IPS-18a (cell line): ENCODE results near the gene GPM6B.

Source experiments
- H3K27ac ChIP-seq: one replicate; pipeline ENCODE4 v1.5.1; 2013; ENCODE audit warnings: low read length
- H3K27me3 ChIP-seq: one replicate; pipeline ENCODE4 v1.6.1; 2013; ENCODE audit warnings: mild to moderate bottlenecking, low read length; ENCODE audit not compliant: control insufficient read depth, insufficient read depth
- H3K36me3 ChIP-seq: one replicate; pipeline ENCODE4 v1.6.1; 2013; ENCODE audit warnings: low read depth, low read length; ENCODE audit not compliant: control insufficient read depth
- H3K4me1 ChIP-seq: one replicate; pipeline ENCODE4 v1.6.1; 2013; ENCODE audit warnings: low read depth, low read length; ENCODE audit not compliant: control insufficient read depth
- H3K4me3 ChIP-seq: one replicate; pipeline ENCODE4 v1.5.1; 2013; ENCODE audit warnings: low read length
- H3K9ac ChIP-seq: one replicate; pipeline ENCODE4 v1.6.1; 2013; ENCODE audit warnings: mild to moderate bottlenecking, low read length, moderate library complexity
- H3K9me3 ChIP-seq: one replicate; pipeline ENCODE4 v1.6.1; 2013; ENCODE audit warnings: low read depth, low read length; ENCODE audit not compliant: control insufficient read depth

GPM6B gene

GRCh38 chrX:13816643-13817627 lies at the start of gene GPM6B:
Gene GPM6B, minus strand, starts transcription at chrX:13817093. Its CDS starts 189 bp downstream, at chrX:13816904.
- H3K27ac ChIP-seq: peak within 1 kb of the TSS; percentile 33
- peak within 1 kb of the TSS; percentile 53 for H3K4me3 ChIP-seq
- H3K27me3 ChIP-seq: no peaks in the 10 kb centered on the region
- H3K4me1 ChIP-seq: peaks cover 54% of the 10 kb centered on the region
- no peaks in the 10 kb centered on the region for H3K36me3 ChIP-seq
- no peaks in the 10 kb centered on the region for H3K9me3 ChIP-seq
- peak within 1 kb of the TSS; percentile 29 for H3K9ac ChIP-seq

- no peaks in the 10 kb centered on the region for H3K36me3 ChIP-seq
- H3K4me1 ChIP-seq: peaks cover 12% of the 10 kb centered on the region
- H3K27me3 ChIP-seq: no peaks in the 10 kb centered on the region
- H3K27ac ChIP-seq: no peak overlapping the region
- H3K9me3 ChIP-seq: no peaks in the 10 kb centered on the region
- no peak overlapping the region for H3K9ac ChIP-seq
- no peak overlapping the region for H3K4me3 ChIP-seq
These were observed 47.4 kb upstream of the GPM6B start for GRCh38 chrX:13864264-13864663.

DNA sequence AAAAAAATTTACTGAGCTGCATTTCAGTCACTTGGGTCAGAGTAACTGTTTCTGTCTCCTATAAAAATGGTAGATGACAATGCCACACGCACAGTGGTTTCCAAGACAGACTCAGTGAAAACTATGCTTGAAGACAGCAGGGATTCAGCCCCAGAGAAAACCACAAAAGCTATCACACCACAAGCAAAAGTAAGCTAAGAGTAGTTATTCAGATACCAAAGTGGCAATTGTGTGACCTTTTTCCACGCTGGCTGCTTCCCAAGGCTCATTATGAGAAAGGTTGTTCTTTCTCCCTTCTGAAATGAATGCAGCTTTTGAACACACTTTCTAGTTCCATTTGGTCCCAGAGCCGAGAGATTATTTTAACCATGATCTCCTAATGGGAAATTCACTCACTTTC lies 46.4 kb upstream of the GPM6B start:
- Histone ChIP-seq H3K27ac (no peak overlapping the region), H3K4me3 (no peak overlapping the region), H3K4me1 (peaks cover 16% of the 10 kb centered on the region)

DNA sequence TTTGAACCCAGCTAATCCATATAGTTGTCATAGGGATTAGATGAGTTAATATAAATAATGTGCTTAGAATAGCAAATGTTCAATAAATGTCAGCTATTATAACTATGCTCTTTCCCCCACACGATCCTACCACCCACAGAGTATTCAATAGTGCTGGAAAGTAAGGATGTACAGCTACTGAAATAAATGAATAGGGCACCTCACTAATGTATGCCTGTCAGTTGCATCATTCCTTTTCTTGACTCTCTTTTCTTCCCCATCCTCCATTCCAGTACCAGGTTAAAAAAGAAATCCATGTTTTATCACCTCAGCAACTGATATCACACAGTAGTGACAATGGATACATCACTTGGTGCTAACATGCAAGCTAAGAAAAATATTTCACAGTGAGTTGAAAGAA lies 42.8 kb upstream of the GPM6B start:
- H3K4me3 ChIP-seq: no peak overlapping the region
- no peaks in the 10 kb centered on the region for H3K9me3 ChIP-seq
- no peaks in the 10 kb centered on the region for H3K36me3 ChIP-seq
- H3K9ac ChIP-seq: no peak overlapping the region
- peaks cover 37% of the 10 kb centered on the region for H3K4me1 ChIP-seq
- H3K27me3 ChIP-seq: no peaks in the 10 kb centered on the region
- H3K27ac ChIP-seq: no peak overlapping the region

More for the DNA sequence above, 46.4 kb upstream of the GPM6B start:
- Histone ChIP-seq H3K9ac (no peak overlapping the region), H3K9me3 (no peaks in the 10 kb centered on the region), H3K36me3 (no peaks in the 10 kb centered on the region), H3K27me3 (no peaks in the 10 kb centered on the region)

GRCh38 chrX:13857804-13858203 lies 40.9 kb upstream of the GPM6B start:
- no peak overlapping the region for H3K27ac ChIP-seq
- H3K27me3 ChIP-seq: no peaks in the 10 kb centered on the region
- H3K36me3 ChIP-seq: no peaks in the 10 kb centered on the region
- peaks cover 32% of the 10 kb centered on the region for H3K4me1 ChIP-seq
- H3K9me3 ChIP-seq: no peaks in the 10 kb centered on the region
- H3K4me3 ChIP-seq: no peak overlapping the region
- H3K9ac ChIP-seq: no peak overlapping the region

DNA sequence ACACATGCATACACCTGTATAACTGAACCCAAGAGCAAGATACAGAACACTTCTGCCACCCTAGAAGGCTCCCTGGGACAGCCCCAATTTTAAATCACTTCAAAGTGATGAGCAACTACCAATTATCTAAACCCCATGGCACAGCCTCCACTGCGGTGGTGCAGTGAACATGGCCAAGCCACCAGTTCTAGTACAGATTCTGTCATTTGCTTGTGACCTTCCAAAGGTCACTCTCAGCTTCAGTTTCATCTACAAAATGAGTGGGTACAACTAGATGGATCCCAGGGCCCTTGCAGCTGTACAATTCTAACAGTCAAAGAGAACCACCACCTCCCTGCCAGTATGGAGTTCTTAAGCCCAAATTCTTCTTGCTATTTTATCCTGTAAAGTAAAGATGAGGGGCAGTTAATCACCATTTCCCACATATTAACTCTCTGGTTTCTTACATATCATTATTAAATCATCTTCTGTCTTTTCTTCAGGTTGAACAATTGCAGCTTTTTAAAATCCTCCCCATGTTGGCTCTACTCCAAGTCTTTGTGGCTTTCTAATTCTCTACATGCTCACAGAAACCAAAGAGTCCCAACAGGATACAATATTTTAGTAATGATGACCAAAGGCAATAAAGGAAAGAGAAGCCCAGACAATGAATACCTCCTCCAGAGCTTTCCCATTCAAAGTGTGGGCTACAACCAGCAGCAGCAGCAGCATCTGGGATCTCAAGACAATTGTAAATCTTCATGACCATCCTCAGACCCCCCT lies 39.0 kb upstream of the GPM6B start:
- no peaks in the 10 kb centered on the region for H3K9me3 ChIP-seq
- H3K27ac ChIP-seq: peak overlapping the region; percentile 24
- H3K4me3 ChIP-seq: peak overlapping the region; percentile 8
- peaks cover 32% of the 10 kb centered on the region for H3K4me1 ChIP-seq
- no peaks in the 10 kb centered on the region for H3K27me3 ChIP-seq
- H3K36me3 ChIP-seq: no peaks in the 10 kb centered on the region
- H3K9ac ChIP-seq: no peak overlapping the region

GRCh38 chrX:13854003-13854402 lies 37.1 kb upstream of the GPM6B start:
- Histone ChIP-seq H3K36me3 (no peaks in the 10 kb centered on the region), H3K27ac (no peak overlapping the region), H3K9me3 (no peaks in the 10 kb centered on the region), H3K4me3 (no peak overlapping the region), H3K27me3 (no peaks in the 10 kb centered on the region), H3K4me1 (peaks cover 32% of the 10 kb centered on the region), H3K9ac (no peak overlapping the region)

DNA sequence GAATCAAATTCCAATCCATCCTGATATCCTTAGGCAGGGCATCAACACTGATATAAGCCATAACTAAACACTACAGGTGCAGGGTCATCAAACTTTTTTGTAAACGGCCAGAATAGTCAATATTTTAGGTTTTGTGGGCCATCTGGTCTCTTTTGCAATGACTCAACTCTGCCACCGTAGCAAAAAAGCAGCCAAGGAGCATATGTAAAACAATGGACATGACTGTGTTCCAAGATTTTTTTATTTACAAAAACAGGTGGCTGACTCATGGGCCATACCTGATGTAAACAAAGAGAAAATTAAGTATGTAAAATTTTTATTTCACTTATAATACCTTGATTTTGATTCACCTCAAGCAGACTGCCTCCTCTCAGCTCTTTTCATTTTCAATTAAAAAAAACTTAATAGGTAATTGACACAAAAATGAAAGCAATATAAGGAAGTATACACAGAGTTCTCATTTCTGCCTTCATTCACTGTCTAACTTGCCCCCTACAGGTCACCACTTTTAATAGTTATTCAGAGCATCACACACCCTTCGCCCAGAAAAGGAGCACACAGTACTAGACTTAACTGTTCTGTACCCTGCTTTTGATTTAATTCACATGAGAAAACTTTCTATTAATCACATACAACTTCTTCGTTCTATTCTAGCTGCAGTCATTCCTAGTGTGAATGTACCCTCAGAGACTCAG lies 35.3 kb upstream of the GPM6B start:
- Histone ChIP-seq H3K9me3 (no peaks in the 10 kb centered on the region), H3K4me3 (no peak overlapping the region), H3K36me3 (no peaks in the 10 kb centered on the region), H3K4me1 (peaks cover 21% of the 10 kb centered on the region), H3K27me3 (no peaks in the 10 kb centered on the region), H3K9ac (no peak overlapping the region), H3K27ac (no peak overlapping the region)

- H3K27me3 ChIP-seq: no peaks in the 10 kb centered on the region
- H3K27ac ChIP-seq: no peak overlapping the region
- H3K4me3 ChIP-seq: no peak overlapping the region
- no peaks in the 10 kb centered on the region for H3K9me3 ChIP-seq
- peaks cover 2% of the 10 kb centered on the region for H3K4me1 ChIP-seq
- H3K36me3 ChIP-seq: no peaks in the 10 kb centered on the region
- no peak overlapping the region for H3K9ac ChIP-seq
These were observed 29.0 kb upstream of the GPM6B start for GRCh38 chrX:13845721-13846378.

DNA sequence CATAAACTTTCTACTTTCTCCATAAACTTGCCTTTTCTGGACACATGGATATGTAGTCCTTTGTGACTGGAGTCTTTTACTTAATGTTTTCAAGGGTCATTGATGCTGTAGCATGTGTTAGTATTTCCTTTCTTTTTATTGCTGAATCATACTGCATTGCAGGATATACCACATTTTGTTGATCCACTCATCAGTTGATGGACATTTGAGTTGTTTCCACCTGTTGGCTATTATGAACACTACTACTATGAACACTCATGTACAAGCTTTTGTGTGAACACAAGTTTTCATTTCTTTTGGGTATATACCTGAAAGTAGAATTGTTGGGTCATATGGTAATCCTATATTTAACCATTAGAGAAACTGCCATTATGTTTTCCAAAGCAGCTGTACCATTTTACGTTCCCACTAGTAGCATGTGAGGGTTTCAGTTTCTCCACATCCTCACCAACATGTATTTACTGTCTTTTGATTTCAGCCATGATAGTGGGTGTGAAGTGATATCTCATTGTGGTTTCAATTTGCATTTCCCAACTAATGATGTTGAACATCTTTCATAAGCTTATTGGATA lies 26.3 kb upstream of the GPM6B start:
- Histone ChIP-seq H3K9ac (no peak overlapping the region), H3K4me3 (no peak overlapping the region), H3K9me3 (no peaks in the 10 kb centered on the region), H3K27ac (no peak overlapping the region), H3K27me3 (no peaks in the 10 kb centered on the region), H3K4me1 (peaks cover 15% of the 10 kb centered on the region), H3K36me3 (no peaks in the 10 kb centered on the region)
